HG02981 (cell line): Measurements from ENCODE around the gene IFNA6.
A peak's percentile ranks its signal among the peaks of the same experiment; 100 is the strongest.

ENCODE experiments used
- ATAC-seq: cut with Tn5 transposase; IDR thresholded peaks from one replicate; pipeline ENCODE4 v1.9.1; 2021; ENCODE audit warnings: mild to moderate bottlenecking, moderate library complexity; ENCODE audit not compliant: unreplicated experiment

The IFNA6 gene

GRCh38 chr9:21331676-21332402, 18.8 kb downstream of the IFNA6 start:
- ATAC-seq = no peak

GRCh38 chr9:21326526-21327139, 24.1 kb downstream of the IFNA6 start:
- ATAC-seq = peak; percentile 89

DNA sequence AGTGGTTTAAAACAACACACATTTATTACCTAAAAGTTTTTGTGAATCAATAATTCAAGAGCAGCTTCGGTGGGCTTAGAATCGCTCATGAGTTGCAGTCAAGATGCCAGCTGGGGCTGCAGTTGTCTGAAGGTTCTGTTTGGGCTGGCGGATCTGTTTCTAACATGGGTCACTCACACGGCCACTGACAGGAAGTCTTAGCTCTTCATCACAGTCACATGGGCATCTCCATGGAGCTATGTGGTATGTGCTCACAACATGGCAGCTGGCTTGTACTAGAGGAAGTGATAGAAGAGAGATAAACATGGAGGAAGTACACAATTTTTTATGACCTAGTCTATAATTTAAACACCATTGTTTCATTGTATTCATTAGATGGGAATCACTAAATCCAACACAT, 26.6 kb downstream of the IFNA6 start:
- no peak for ATAC-seq

GRCh38 chr9:21322911-21323461, 27.7 kb downstream of the IFNA6 start:
- ATAC-seq = no peak

GRCh38 chr9:21320465-21320864, 30.2 kb downstream of the IFNA6 start:
- no peak for ATAC-seq

DNA sequence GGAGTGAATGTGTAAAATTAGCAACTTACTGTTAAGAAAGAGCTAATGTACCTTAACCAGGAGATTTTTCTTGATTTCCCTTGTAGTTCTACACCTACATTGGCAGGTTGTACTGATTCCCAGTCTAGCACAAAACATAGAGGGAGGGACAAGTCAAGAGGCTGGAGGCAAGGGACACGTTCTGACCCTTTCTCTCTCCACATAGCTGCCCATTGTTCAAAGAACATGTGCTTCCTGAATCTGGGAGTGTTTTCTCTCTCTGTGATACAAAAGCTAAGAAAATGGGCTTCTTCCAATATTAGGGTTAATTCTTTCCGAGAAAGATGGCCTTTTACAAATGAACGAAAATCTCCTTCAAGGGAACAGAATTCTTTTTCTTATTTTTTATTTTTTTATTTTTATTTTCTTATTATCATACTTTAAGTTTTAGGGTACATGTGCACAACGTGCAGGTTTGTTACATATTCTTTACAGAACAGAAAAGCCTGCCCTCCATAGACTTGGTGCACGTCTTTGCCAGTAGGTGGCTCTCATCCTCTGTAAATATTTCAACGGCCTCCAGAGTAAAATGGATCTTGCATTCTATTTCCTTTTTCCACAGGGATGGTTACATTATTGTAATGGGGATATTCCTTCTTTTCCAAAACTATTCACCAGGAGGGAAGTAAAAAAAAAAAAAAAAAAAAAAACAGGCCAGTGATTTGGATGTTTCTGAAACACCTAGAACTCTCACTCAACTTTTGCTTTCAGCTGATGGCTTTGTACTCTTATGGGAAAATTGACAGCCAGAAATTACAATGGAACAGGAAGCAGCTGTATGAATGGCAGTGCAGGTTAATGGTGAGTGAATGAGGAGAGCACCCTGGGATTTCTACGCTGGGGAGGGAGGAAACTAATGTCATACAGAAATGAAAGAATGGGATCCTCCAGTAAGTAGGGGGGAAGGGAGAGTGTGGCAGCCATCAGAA, 32.4 kb downstream of the IFNA6 start:
- ATAC-seq = peak; percentile 75

- ATAC-seq = no peak
Observed at GRCh38 chr9:21316860-21317259, 33.8 kb downstream of the IFNA6 start.

DNA sequence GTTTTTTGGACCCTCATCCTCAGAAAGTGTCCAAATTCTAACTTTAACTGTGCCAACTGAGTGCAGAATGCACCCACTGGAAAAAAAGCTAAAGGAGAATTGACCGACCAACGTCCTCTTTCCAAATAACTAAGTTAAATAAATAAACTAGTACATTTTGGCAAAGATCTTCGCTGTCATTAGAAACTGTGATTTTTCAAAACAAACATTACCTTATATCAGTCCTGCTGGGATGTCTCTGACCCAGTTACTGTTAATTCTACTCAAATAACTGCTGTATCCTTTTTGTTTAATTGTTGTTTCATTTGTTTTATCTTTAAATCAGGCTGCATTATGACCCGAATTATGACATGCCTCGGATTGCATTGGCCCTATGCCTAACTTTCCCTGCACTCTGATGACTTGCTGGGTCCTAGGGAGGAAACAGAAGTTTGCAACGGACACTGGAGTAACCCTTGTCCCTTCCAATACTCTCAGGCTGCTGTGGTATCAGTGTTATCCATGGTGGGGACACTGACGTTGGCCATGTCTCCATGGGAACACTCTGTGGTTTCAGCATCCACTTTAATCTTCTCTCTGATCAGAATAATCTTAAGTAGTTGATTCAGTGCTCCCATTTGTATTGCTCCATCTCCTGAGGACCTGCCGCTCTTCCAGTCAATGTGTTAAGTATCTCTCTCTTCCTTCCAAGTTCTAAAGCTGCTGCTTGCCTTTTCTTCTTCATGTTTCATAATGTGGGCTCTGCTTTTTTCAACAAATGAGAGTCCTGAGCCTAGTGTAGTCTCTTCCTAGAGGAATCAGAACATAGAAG, 34.5 kb downstream of the IFNA6 start:
- no peak for ATAC-seq

GRCh38 chr9:21314152-21314551, 36.5 kb downstream of the IFNA6 start:
- no peak for ATAC-seq

DNA sequence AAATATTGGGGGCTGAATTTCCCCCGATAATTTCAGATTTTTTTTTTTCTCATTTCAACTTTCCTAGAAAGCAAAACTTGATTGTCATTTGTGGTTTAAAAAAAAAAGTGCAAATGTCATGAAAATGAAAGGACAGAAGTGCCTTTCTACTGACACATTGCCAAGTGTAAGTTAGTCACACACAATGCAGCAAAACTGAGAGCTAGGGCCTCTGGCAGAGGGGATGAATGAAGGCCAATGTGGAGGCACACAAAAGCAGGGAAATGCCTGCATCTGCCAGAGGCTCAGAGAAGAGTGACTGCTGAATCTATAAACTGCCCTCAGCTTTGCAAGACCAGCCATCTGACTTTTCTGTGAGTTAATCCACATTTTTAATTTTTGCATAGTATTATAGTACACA, 38.8 kb downstream of the IFNA6 start:
- ATAC-seq = no peak

- no peak for ATAC-seq
Observed at GRCh38 chr9:21305213-21305612, 45.5 kb downstream of the IFNA6 start, which contains the start of gene IFNA5. Gene IFNA5, minus strand, starts transcription at chr9:21305313. Its CDS starts 57 bp downstream, at chr9:21305256.
